ENCODE data around the gene CEP43.

DNA sequence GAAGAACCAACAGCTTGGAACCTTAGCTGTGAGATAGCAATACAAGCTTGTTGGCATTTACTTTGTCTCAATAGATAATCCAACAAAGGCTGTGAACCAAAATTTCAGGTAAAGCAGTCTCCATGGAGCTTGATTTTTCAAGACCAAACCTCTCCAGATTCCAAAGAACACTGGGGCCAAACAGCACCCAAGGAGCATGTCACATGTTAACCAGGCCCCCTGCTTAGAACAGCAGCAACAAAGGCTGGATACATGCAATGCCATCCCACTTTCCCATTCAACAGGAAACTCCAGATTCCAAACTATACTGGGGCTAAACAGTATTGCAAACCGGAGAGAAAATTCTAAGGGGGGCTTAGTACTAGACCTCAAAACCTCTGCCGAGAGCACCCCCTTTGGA, 27.1 kb upstream of the CEP43 start:
- no peak for TF ChIP-seq CTCF (conservative IDR thresholded peaks at IDR 0.05; ENCODE audit: low read depth, low read length)
- TF ChIP-seq EZH2 (IDR thresholded peaks at IDR 0.05; ENCODE audit: borderline replicate concordance, low read depth, low read length, poor library complexity, severe bottlenecking), result no peak

Data from A673 (cell line).